ENCODE measurements around the gene GATC.
"Not testable (repeated sequence)": the region's sequence is repeated elsewhere in the genome, so short reads cannot be mapped to it uniquely, and the experiment has no call there.

The GATC gene

DNA sequence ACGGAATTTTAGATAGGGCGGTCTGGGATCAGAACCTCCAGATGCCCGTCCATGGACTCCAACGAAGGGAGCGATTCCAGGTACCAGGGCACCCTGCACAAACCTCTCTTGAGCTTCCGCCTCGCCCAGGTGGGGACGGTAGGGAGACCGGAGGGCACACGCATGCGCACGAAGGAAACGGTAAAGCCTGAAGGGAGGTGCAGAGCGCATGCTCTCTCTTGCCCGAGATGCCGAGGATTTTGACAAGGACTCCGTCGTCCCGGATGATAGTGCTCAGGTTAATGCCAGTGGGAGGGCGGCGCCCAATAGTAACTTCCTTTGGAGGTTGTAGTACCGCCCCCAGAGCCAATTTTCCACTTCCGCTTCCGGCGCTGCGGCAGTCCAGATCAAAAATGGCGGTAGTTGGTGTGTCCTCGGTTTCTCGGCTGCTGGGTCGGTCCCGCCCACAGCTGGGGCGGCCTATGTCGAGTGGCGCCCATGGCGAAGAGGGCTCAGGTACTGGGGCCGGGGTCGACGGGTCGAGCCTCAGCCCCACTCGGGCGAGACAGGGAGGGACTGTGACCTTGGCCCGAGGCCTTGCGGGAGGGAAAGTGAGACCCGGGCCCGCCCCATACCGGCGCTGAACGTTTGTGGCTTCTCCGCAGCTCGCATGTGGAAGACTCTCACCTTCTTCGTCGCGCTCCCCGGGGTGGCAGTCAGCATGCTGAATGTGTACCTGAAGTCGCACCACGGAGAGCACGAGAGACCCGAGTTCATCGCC lies 8.3 kb upstream of the GATC start, which contains the start of gene COX6A1:
TSS of gene COX6A1 (plus strand) at position 379 of the 760 bp plus-strand sequence. CDS start at position 393, 14 bp downstream.
- DNase-seq: peak; percentile 94

DNA sequence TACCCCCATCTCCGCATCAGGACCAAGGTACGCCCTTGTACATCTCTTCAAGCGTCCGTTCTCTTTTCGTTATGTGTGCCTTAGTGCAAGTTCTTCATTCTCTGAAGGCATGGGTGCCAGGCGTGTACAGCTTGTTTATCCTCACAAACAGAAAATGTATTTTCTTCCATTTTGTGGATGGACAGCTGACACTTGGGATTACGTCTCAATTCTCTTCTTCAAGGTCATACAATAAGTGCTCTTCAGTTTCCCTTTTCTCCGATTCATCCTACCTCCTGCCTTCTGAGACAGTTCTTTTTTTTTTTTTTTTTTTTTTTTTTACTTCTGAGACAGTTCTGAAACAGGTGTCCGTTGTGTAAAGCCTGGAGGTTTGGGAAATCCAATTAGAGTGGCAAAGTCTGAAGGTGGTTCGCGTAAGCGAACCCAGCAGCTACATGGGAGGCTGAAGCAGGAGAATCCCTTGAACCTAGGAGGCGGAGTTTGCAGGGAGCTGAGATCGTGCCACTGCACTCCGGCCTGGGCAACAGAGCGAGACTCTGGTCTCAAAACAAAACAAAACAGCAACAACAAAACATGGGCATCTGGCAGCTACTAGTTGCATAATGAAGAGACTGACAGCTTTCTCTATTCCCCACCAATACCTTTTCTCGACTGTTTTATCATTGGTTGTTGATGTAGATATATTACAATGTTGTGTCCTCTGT lies 7.6 kb upstream of the GATC start:
- DNase-seq: no peak

DNA sequence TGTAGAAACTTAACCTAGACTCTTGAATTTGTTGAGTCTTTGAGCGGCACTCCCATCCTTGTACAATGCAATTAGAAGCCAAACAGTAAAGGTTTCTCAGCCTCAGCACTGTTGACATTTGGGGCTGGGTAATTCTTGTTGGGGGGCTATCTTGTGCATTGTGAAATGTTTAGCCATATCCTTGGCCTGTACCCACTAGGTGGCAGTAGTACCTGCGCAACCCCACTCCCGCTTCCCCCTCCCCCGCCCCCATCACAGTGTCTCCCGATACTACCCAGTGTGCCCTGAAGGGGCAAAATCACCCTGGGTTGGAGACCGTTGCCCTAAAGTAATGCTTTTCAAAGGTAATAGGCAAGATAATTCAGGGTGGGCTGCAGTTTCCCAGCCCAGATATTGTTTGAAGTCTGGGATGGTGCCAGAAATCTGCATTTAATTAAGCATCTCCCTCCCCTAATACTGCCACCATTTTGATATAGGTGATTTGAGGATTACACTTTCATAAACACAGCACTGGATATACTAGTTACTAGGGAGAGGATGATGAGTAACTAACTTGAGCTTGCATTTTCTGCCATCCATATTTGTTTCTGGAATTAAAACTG lies 6.5 kb upstream of the GATC start:
- DNase-seq: peak; percentile 44

DNA sequence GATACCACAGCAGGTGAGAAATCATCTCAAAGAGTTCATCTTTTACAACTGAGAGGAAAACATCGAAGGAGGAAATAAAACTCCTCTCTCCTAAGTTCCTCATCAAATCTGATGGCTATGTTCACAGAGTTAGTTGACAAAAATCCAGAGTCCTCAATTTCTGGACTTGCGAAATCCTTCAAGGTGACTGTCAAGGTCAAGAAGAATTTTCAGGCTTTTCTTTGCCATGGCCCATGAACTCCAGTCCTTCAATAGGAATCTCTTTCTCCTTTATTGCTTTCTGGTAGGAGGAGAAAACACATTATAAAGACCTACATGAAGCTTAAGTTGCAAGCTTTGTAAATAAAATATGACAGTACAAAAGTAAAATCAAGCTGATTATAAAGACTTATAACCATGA lies 1.6 kb upstream of the GATC start:
- DNase-seq: no peak

DNA sequence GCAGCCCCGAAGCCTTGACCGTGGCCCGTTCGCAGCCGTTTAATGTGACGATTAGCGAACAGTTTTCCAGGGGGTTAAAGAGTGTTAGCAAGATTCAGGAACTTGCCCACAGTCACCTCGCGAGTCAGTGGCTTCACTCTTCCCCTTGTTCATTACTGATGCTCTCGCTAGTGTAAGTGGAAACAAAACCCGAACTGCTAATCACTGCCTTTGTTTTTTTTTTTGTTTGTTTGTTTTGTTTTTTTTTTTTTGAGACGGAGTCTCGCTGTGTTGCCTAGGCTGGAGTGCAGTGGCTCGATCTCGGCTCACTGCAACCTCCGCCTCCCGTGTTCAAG lies 567 bp downstream of the GATC start:
- DNase-seq: not testable (repeated sequence)

DNA sequence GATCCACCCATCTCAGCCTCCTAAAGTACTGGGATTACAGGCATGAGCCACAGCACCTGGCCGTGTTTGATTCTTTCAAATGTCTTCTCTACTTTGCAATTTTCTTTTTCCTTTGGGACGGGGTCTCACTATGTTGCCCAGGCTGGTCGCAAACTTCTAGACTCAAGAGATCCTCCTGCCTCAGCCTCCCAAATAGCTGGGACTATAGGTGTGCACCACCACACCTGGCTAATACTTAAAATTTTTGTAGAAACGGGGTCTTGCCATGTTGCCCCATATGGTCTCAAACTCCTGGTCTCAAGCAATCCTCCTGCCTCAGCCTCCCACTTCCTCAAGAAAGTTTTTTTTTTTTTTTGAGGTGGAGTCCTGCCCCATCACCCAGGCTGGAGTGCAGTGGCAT lies 1.7 kb downstream of the GATC start:
- DNase-seq: no peak

DNA sequence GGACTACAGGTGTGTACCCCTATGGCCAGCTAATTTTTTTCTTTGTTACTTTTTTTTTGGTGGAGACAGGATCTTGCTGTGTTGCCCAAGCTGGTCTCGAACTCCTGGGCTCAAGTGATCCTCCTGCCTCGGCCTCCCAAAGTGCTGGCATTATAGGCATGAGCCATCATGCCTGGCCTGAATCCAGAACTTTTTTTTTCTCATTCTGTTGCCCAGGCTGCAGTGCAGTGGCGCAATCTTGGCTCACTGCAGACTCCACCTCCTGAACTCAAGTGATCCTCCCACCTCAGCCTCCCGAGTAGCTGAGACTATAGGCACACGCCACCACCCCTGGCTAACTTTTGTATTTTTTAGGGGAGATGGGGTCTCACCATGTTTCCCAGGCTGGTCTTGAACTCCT lies 6.3 kb downstream of the GATC start:
- DNase-seq: not testable (repeated sequence)

DNA sequence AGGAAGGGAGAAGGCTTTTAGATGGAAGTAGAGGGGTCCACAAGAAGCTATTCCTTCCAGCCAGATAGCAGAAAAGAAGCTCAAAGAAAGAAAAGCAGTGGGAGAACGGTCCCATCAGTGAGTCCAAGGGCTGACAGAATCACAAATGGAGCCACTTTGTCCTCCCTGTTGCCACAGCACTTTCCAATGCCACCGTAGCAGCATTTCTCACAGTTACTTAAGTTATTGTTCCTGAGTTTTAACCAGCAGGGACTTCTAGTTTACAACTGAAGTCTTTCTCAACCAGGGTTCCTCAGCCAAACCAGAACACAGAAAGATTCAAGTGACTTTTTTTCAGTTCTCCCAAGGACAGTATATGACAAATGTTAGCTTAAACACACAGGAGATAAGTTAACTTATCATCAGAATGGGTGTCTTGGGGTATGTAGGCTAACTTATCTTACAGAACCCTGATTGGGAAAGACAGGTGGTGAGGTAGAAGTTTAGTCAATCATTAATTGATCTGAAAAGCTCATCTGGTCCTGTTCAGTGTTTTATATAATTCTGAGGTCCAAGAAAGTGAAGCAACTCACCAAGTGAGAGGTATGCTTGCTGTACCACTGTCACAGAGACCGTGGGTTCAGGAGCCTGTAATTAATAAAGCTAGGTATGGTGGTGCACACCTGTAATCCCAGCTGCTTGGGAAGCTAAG lies 7.0 kb downstream of the GATC start:
- no peak for DNase-seq

DNA sequence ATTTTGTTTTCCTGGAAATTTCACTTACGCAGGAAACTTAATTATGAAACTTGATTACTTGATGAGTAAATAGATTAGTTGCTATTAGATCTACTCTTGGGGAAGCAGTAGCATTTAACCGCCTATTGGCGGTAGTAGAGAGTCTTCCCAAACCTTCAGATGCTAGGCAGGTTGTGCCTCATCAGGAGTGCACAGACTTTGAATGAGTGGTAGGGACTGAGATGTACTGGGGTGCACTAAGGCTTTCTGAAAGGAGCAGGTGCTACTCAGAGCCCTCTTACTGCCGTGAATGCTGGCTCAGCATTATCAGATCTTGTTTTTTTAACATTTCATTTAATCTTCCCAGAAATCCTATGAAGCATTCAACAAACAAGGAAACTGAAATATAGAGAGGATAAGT lies 7.7 kb downstream of the GATC start:
- DNase-seq: no peak

DNA sequence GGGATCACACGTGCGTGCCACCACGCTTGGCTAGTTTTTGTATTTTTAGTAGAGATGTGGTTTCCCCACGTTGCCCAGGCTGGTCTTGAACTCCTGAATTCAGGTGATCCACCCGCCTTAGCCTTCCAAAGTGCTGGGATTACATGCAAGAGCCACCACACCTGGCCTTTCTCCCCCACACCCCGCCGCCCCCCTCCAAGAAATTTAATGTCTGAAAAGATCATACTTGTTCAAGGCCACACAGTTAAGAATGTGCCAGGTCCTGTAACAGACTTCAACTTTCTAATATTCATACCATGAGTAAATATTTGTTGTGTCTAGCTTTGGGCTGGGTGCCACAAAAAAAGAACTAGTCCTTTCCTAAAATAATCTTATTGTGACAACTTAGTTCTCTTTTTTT lies 9.1 kb downstream of the GATC start:
- no peak for DNase-seq

DNA sequence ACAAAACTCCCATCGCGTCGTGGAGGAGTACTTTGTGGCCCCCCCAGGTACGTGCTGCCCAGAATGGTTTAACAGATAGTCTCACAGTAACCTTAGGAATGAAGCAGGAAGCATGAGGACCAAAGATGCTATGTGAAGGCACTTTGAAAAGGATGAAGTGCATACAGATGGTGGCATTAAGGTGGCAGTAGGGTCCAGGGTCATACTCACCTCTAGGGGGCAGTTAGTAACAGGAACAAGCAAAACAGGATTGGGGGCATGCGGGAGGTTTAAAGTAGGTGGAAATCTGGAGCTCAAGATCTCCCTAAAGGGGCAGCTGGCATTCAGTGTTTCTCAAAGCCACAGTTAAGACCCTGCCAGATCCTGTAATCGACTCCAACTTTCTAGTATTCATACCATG lies 10.9 kb downstream of the GATC start:
- no peak for DNase-seq

DNA sequence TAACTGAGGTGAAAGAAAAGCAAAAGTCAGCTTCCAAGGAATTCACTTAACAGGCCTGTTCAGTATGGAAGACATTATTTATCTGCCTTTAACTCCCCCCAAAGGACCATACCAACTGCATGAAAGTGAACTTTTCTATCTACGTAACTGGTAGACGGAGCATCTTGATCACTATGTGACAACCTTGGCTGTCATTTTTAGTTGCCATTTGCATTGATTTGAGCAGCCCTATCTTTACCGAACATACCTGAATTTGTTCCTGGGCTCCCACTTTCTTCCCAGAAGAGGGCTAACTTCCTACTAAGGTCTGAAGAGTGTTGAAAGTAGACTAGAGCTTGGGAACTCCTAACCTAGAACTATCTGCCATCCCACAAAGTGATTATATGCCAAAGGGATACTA lies 13.9 kb downstream of the GATC start:
- no peak for DNase-seq

DNA sequence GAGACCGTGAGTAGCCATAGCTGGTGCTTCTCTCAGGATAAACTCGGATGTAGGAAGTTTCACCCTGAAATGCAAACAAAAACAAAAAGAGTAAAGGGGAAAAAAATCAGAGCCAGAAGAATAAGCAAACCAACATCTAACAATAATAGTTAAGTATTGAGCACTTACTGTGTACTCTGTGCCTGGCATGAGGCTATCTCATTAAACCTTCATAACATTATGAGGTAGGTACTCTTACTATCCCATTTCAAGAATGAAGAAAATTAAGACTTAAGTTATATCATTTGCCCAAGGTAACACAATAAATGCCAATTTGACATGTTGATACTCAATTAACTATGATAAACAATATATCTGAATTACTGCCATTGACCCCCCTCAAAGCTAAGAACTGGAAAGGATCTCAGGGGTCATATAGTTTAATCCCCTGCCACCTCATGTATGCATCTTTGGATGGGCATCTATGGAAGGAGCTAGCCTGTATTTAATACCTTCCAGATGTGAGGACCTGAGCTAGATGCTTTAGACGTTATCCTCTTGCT lies 15.9 kb downstream of the GATC start:
- no peak for DNase-seq

DNA sequence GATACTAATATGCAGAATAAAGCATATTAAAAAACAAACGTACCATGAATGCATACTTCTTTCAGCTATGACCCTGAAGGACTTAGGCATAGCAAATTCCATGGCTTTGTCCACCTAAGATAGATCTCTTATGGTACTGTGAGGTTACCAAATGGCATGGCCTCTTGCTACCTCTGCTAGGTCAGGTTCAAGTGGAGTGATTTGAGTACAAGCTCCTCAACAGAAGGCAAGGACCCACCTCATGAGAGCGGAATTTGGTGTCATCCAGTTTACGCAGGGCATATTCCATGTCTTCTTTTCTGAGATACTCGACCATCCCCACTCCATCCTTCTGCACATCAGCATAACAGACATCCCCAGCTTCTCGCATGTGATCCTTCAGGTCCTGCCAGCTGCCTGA lies 17.5 kb downstream of the GATC start:
- DNase-seq: no peak

DNA sequence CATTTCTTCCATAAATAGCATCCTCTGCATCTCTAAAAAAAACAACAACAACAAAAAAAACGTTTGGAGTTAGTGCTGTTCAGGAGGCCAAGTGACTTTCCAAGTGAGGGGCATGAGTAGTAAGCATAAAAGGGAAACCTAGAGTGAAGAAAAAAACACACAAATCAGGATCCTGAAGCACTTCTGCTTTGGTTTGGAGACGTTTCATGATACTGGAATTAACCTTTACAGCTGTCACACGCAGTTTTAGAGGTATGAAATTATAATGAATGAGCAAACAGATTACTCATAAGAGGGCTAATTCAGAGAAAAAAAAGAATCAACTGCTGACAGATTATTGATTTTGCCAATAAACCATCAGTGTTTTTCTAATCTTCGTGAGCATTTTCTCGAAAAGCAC lies 19.5 kb downstream of the GATC start:
- no peak for DNase-seq

DNA sequence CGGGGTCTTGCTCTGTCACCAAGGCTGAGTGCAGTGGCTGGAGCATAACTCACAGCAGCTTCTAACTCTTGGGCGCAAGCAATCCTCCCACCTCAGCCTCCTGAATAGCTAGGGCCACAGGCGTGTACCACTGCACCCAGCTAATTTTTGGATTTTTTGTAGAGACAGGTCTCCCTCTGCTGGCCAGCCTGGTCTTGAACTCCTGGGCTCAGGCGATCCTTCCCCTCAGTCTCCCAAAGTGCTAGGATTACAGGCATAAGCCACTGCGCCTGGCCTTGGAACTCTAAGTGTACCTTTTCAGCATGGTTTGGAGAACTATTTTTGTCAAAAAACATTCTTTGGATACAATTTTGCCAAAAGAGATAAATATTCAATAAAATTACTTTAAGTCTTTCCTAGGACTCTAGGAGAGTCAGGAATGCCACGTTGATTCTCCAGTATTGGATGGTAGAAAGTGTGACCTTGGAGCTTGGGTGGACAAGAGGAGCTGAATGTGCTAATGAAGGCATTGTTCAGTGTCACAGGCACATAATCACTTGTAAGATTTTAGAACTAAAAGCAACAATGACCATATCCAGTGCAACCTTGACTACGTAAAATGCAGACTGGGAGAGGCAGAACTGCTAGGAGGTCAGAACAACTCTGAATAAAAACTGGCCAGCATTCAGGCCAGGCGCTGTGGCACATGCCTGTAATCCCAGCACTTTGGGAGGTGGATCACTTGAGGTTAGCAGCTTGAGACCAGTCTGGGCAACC lies 20.5 kb downstream of the GATC start:
- DNase-seq: peak; percentile 7

DNA sequence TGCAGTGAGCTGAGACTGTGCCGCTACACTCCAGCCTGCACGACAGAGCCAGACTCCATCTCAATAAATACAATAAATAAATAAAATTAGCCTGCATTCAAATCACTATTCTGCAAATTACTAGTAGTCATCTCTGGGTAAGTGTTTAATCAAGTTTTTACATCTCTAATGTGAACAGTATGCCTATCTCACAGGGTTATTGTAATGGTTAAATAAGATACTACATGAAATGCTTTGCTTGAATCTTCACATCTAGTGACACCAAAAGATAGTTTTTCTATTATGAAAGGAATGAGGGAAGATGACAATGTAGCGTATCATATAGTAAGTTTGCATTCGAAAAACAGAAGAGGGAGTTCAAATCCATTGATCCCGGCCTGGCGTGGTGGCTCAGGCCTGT lies 21.2 kb downstream of the GATC start:
- no peak for DNase-seq

DNA sequence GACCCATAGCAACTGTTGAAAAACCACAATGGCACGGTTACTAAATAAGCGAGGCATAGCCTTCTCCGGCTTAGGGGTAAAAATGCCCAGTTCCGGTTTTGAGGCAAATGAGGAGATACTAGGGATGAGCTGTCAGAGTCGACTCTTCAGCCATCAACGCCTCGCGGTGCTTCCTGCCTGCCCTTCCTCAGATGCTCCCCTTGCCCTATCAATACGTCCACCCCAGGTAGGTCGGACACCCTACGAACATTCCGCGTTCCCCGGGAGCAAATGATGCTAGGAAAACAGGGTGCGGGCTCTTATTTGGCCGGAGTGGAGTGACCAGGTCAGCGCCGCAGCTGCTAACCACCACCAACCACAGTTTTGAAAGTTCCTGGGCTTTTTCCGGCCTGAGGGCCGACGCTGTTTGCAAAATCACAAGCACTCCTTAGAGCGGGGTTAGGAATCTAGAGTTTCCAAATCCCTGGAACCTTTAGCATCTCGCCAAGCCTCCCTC lies 22.1 kb downstream of the GATC start:
- no peak for DNase-seq

DNA sequence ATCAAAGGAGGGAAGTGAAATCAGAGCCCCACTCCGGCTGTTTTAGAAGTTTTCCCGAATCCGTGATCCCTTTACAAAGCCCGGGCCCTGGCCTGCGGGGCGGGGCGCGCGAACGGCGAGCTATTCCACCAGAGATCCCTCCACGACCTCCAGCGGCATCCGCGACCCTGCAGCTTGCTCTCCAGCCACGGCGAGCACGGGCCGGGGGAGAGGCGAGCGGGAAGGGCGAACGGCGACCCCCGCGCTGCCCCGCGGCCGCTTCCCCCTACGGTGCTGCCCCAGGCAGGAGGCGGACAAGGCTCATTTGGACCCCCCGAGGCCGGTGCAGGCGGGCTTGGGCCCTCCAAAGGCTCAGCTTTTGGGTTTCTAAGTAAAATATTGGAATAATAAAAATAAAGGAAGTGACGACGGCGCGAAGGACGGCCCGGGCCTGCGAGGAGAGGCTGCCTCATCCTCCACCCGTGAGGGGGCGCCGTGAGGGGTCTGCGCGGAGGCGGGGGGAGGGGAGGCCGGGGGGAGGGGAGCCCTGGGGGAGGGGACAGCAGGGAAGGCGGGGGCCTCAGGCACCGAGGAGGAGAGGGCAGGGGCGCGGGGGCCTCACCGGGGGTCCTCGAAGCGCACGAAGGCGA lies 22.7 kb downstream of the GATC start:
- DNase-seq: peak; percentile 57

DNA sequence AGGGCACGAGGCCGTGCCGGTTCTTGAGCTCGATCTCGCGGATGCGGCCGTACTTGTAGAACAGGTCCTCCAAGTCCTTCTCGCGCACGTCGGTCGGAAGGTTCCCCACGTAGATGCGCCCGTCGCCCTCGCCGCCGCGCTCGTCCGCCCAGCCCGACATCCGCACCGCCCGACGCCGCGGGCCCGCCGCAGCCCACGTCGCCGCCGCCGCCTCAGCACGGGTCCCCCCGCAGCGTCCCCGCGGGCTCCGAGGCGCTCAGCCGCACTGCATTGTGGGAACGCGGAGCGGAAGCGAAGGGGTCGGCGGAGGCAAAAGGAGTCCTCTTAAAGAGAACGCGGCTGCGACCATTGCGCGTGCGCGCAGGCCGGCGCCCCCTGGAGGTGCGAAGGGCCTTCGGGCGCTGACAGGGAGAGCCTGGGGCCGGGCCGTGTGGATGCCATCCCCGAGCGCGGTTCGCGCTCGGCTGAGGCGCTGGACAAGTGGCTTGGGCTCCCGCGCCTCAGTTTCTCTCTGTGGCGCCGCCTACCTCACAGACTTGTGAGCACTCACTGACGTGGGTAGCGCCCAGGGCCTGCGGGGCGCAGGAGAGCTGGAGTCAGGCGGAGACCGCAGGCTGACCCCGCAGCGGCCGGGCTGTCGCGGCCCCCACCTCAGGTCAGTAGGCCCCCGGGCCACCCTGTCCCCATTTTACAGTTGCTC lies 23.4 kb downstream of the GATC start, which contains the start of gene SRSF9:
TSS of gene SRSF9 (minus strand) at position 299 of the 700 bp plus-strand sequence. CDS start at position 160, 139 bp downstream.
- DNase-seq: peak; percentile 97

All from midbrain (tissue), 1 donor.